ENCODE data around the gene ISLR.

GRCh38 chr15:74200871-74201419 is 27.4 kb downstream of the ISLR start:
- TF ChIP-seq CTCF (conservative IDR thresholded peaks at IDR 0.05; ENCODE audit: low read depth in 2 of 2) (no peak), ETS1 (IDR thresholded peaks at IDR 0.05) (no peak), EZH2phosphoT487 (IDR thresholded peaks at IDR 0.05; ENCODE audit: unreplicated experiment) (no peak)

Measured in GM23338 (cell line).